Breast epithelium (tissue), 4 donors: ENCODE results near the gene ACOX3. TPM values are rescaled to one million over a fixed set of nuclear protein-coding genes. Genes with fewer than 3 reads are reported as not detected.
A peak's percentile ranks its signal among the peaks of the same experiment; 100 is the strongest.
"Not testable (repeated sequence)": the region's sequence is repeated elsewhere in the genome, so short reads cannot be mapped to it uniquely, and the experiment has no call there.

ENCODE experiments used
- DNase-seq, 2 donors: peaks; one replicate each; pipeline ENCODE4 v3.0.0-alpha.2; 2019; ENCODE audit warnings: low spot score in 2 of 2
- H3K27ac ChIP-seq, 2 donors: fragments of 200-600 bp; sonication (generic) in 1 of 2; one replicate each; pipeline ENCODE4 v1.5.1; 2016 to 2019; ENCODE audit warnings: mild to moderate bottlenecking in 1 of 2
- H3K27me3 ChIP-seq, 2 donors: fragments of 200-600 bp; sonication (generic) in 1 of 2; one replicate each; pipeline versions ENCODE4 v1.5.1 to v1.6.0; 2017 to 2019; ENCODE audit warnings: control low read depth in 1 of 2, mild to moderate bottlenecking in 1 of 2
- H3K36me3 ChIP-seq: fragments of 200-600 bp; one replicate; pipeline ENCODE4 v1.5.1; 2019
- H3K4me1 ChIP-seq, 2 donors: fragments of 200-600 bp; sonication (generic); one replicate each; pipeline ENCODE4 v1.5.1; 2016 to 2019; ENCODE audit warnings: control low read depth in 1 of 2
- H3K4me3 ChIP-seq, 3 donors: fragments of 200-600 bp; sonication (generic); 1 replicate in 2 of 3; 2 replicates in 1 of 3; pipeline ENCODE4 v1.5.1; 2016 to 2019; ENCODE audit warnings: mild to moderate bottlenecking in 3 of 3, moderate library complexity in 2 of 3
- H3K9me3 ChIP-seq, 2 donors: fragments of 200-600 bp; sonication (generic) in 1 of 2; one replicate each; pipeline ENCODE4 v1.5.1; 2016 to 2019; ENCODE audit warnings: control low read depth in 1 of 2
- CTCF ChIP-seq, 3 donors: fragments of 450-650 bp; IDR thresholded peaks; one replicate each; pipeline ENCODE4 v1.5.1; 2016 to 2017; ENCODE audit warnings: antibody characterized with exemption in 3 of 3, mild to moderate bottlenecking in 3 of 3, moderate library complexity in 3 of 3
- POLR2A ChIP-seq: fragments of 450-650 bp; IDR thresholded peaks from one replicate; pipeline ENCODE4 v1.6.1; 2016; ENCODE audit warnings: antibody characterized with exemption, mild to moderate bottlenecking, moderate library complexity
- POLR2AphosphoS5 ChIP-seq, 3 donors: sonication (generic); formaldehyde crosslinking; IDR thresholded peaks; one replicate each; pipeline ENCODE4 v1.6.1; 2017; ENCODE audit warnings: antibody characterized with exemption in 3 of 3
- intact Hi-C: fragments of 100-400 bp; cut with DNase I; formaldehyde crosslinking; loops from one replicate; pipeline ENCODE4 v1.15.1; 2023; ENCODE audit warnings: low total_unique reads
- total RNA-seq, 3 donors: library from RNA; depleted of rRNA; stranded (reverse); fragments of >200 nt; gene quantifications; one replicate each; pipeline ENCODE4 v1.1.0, GENCODE V29; 2016

The ACOX3 gene
- 10 to 100 TPM; 24.0 to 69.4 (median 47.9) TPM for total RNA-seq

- H3K36me3 ChIP-seq, result no peaks in the 10 kb centered on the region
- intact Hi-C loops, result no loop called here
- peak within 1 kb of the TSS; percentile 96 to 97 for H3K27ac ChIP-seq
- peaks cover 10 to 28% of the 10 kb centered on the region in 2 donors for H3K4me1 ChIP-seq
- H3K27me3 ChIP-seq, result no peaks in the 10 kb centered on the region
- DNase-seq, result peak; percentile 93 to 95
- H3K4me3 ChIP-seq, result peak within 1 kb of the TSS; percentile 97 to 100 (median 99)
- peaks cover 0 to 6% of the 10 kb centered on the region in 2 donors for H3K9me3 ChIP-seq
- peak; percentile 66 for TF ChIP-seq POLR2A
- peak; percentile 92 to 98 (median 95) for TF ChIP-seq POLR2AphosphoS5 (IDR thresholded peaks at IDR 0.05)
- no peak for TF ChIP-seq CTCF (IDR thresholded peaks at IDR 0.05)
Measured at GRCh38 chr4:8440492-8441311, at the start of gene ACOX3, which contains the start of gene TRMT44. Gene ACOX3 (minus strand): TSS chr4:8440723. CDS start chr4:8416521, 24,202 bp downstream. Gene TRMT44 (plus strand): TSS chr4:8440777. CDS start chr4:8440823, 46 bp downstream.

- no peaks in the 10 kb centered on the region for H3K27me3 ChIP-seq
- H3K4me3 ChIP-seq, result no peak overlapping the region
- no peak for DNase-seq
- H3K36me3 ChIP-seq, result no peaks in the 10 kb centered on the region
- intact Hi-C loops, result no loop called here
- TF ChIP-seq POLR2AphosphoS5 (IDR thresholded peaks at IDR 0.05), result no peak
- no peak for TF ChIP-seq CTCF (IDR thresholded peaks at IDR 0.05)
- no peak for TF ChIP-seq POLR2A
- H3K27ac ChIP-seq, result no peak overlapping the region
- H3K9me3 ChIP-seq, result no peaks in the 10 kb centered on the region
- no peaks in the 10 kb centered on the region for H3K4me1 ChIP-seq
Measured at GRCh38 chr4:8488791-8489369, 48.4 kb upstream of the ACOX3 start.

DNA sequence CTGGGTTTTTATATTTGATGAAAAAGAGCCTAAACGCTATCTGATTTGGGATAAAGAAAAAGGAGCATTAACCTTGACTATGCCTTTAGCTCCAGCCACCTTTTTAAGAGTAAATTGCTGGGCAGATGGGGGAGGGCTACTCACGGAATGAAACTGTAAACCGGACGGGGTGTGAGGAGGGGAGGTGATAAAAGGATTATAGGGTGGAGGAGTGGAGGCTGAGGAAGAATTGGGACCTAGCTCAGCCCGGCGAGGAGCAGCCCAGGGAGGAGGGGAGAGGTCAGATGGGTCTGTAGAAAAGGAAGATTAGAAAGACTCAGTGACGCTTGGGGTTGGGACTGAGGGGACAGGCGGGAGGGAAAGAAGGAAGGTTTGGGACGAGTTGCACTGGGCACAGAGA, 46.1 kb upstream of the ACOX3 start:
- H3K27me3 ChIP-seq, H3K4me3 ChIP-seq, DNase-seq, H3K27ac ChIP-seq, H3K36me3 ChIP-seq, intact Hi-C loops, H3K9me3 ChIP-seq, H3K4me1 ChIP-seq: not testable (repeated sequence)

GRCh38 chr4:8480221-8480620, 39.7 kb upstream of the ACOX3 start:
- H3K27ac ChIP-seq, result no peak overlapping the region
- no peak for TF ChIP-seq POLR2AphosphoS5 (IDR thresholded peaks at IDR 0.05)
- no peak for TF ChIP-seq POLR2A
- TF ChIP-seq CTCF (IDR thresholded peaks at IDR 0.05), result no peak
- no peak overlapping the region for H3K4me3 ChIP-seq
- H3K9me3 ChIP-seq, result no peaks in the 10 kb centered on the region
- H3K27me3 ChIP-seq, result no peaks in the 10 kb centered on the region
- H3K36me3 ChIP-seq, result no peaks in the 10 kb centered on the region
- H3K4me1 ChIP-seq, result no peaks in the 10 kb centered on the region
- no peak for DNase-seq
- intact Hi-C loops, result no loop called here

DNA sequence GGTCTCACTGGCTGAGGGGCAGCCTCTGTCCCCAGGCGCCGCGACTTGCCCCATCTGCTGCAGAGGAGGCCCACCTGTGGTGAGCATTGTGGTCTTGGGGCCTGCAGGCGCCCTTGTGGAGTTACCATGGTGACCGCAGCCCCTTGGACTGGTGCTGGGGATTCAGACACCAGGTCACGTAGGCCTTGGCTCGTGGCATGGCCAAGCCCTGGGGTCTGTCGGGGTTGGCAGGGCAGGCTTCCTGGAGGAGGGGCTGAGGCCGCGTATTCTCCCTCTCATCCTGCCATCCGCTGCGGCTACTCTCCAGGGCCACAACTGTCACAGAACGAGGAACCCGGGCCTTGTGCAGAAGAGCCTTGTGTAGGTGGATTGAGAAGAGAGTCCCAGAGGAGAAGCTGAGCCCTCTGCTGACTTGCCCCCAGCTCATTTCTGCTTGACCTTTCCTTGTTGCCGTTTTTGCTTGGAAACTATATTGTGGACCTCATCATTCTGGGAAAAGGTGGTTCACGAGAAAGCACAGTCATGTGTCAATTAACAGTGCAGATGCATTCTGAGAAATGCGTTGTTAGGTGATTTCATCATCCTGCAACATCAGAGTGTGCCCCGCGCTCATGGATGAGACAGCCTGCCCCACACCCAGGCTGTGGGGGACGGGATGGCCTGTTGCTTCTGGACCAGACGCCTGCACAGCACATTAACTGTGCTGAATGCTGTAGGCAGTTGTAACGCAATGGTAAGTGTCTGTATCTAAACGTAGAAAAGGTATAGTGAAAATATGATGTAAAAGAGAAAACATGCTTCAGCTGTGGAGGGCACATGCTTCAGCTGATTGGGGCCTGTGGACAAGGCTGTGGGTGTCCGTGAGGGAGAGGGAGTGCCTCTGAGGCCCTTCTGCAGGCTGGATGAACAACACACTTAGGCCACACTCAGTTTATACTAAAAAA, 38.5 kb upstream of the ACOX3 start:
- DNase-seq, result no peak
- H3K4me1 ChIP-seq, result no peaks in the 10 kb centered on the region
- intact Hi-C loops, result no loop called here
- H3K27me3 ChIP-seq, result no peaks in the 10 kb centered on the region
- H3K4me3 ChIP-seq, result no peak overlapping the region
- peak overlapping the region in 1 of 2 donors; percentile 75 for H3K27ac ChIP-seq
- no peaks in the 10 kb centered on the region for H3K9me3 ChIP-seq
- H3K36me3 ChIP-seq, result no peaks in the 10 kb centered on the region
- TF ChIP-seq POLR2A, result no peak
- TF ChIP-seq CTCF (IDR thresholded peaks at IDR 0.05), result no peak
- TF ChIP-seq POLR2AphosphoS5 (IDR thresholded peaks at IDR 0.05), result no peak
